ENCODE results near the gene USP15.
A peak's percentile ranks its signal among the peaks of the same experiment; 100 is the strongest.

Gene USP15

GRCh38 chr12:62258941-62259630 lies 1.1 kb upstream of the USP15 start:
- DNase-seq: peak in 1 of 2 donors; percentile 15

- DNase-seq: no peak
Observed at GRCh38 chr12:62259631-62259992, 592 bp upstream of the USP15 start.

DNA sequence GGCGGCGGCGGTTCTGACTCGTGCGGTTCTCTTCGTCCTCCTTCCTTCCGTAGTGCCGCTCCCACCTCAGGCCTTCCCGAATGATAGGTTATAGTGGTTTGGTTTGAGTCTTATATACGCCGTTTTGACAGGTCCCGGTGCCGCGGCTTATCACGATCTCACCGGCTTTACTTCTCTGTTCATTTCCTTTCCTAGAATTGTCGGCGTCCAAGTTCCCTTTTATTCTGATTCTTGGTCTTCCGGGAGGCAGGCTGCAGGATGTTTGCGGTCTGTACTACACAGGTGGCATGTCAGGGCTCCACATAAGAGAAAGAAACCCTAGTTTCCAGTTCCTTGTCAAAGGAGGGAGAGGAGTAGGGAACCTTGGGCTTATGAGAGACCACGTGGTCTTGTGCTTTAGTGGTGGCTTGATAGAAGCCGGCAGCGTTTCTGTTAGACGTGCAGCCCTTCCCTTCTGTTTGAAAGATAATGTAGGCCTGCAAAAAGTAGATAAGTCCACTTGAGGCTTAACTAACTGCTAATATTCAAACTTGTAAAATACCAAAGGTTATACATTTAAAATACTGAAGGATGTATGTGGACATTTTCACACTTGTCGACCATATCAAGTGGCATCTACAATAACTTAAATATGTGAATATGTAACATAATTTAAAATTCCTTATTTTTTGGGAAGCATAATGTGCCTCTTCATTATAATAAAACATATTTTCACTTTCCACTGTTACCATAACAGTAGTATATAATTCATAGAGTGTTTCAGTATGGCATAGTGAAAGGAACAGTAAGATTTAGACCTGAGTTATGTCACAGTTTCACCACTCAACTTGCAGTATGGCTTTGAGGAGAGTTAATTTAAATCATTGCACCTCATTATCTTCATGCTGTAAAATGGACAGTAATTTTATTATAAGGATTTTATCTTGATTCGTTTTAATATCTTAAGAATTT lies 804 bp downstream of the USP15 start:
- DNase-seq: peak in 1 of 2 donors; percentile 99

DNA sequence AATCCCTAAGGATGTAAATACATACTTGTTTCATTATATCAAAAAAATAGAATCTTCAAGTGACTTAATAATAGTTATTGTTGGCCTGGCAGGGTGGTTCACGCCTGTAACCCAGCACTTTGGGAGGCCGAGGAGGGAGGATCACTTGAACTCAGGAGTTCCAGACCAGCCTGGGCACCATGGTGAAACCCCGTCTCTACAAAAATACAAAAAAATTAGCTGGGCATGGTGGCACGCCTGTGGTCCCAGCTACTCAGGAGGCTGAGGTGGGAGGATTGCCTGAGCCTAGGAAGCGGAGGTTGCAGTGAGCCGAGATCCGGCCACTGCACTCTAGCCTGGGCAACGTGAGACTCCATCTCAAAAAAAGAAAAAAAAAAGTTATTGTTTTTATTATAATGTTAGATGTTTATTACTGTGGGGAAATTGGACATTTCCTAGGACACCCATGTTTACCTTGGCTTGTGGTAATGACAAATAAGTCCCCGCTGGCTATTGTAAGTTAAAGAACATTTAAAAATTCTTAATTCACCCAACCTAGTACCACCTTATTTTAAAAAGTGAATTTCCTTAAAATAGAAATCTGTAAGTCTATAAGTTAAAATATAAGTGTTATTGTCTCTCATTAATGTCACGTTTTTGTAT lies 1.8 kb downstream of the USP15 start:
- no peak for DNase-seq

DNA sequence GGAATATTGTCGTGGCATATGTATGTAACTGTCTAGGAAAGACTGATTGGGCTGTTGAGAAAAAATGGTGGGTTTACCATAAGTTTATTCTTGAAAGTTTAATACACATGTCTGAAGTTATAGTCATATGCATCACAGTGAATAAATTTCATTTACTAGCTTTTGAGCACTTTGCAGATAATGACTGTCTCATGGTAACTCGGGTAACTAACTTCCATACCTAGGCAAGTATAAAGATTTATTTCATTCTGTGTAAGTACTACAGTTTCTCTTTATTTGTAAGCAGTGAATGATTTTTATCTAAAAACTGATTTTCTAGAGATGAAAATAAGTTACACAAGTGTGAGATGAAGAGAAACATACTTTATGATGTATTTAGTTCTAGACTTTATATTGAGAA lies 3.0 kb downstream of the USP15 start:
- DNase-seq: no peak

DNA sequence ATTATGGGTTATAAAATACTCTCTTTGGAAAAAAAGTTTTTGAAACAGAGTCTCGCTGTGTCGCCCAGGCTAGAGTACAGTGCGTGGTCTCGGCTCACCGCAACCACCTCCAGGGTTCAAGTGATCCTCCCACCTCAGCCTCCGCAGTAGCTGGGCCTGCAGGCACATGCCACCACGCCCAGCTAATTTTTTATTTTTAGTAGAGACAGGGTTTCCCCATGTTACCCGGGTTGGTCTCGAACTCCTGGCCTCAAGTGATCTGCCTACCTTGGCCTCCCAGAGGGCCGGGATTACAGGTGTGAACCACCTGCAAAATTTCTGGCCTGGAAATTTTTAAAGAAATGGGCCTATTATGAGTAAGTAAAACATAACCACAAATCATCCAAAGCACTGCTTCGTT lies 3.8 kb downstream of the USP15 start:
- DNase-seq: no peak

- DNase-seq: no peak
Observed at GRCh38 chr12:62264706-62265105, 4.5 kb downstream of the USP15 start.

- DNase-seq: no peak
Observed at GRCh38 chr12:62265511-62265910, 5.3 kb downstream of the USP15 start.

- DNase-seq: no peak
Observed at GRCh38 chr12:62267026-62267425, 6.8 kb downstream of the USP15 start.

GRCh38 chr12:62267480-62267879 lies 7.3 kb downstream of the USP15 start:
- DNase-seq: no peak

DNA sequence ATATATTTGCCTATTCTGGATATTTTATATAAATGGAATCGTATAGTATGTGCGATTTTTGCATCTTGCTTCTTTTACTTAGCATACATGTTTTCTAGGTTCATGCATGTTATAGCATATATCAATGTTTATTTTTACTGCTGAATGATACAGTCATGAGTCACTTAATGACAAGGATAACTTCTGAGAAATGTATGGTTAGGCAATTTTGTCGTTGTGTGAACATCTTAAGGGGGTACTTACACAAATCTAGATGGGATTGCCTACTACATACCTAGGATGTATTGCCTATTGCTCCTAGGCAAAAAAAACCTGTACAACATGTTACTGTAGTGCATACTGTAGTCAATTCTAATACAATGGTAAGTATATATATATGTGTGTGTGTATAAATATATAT lies 8.8 kb downstream of the USP15 start:
- no peak for DNase-seq

DNA sequence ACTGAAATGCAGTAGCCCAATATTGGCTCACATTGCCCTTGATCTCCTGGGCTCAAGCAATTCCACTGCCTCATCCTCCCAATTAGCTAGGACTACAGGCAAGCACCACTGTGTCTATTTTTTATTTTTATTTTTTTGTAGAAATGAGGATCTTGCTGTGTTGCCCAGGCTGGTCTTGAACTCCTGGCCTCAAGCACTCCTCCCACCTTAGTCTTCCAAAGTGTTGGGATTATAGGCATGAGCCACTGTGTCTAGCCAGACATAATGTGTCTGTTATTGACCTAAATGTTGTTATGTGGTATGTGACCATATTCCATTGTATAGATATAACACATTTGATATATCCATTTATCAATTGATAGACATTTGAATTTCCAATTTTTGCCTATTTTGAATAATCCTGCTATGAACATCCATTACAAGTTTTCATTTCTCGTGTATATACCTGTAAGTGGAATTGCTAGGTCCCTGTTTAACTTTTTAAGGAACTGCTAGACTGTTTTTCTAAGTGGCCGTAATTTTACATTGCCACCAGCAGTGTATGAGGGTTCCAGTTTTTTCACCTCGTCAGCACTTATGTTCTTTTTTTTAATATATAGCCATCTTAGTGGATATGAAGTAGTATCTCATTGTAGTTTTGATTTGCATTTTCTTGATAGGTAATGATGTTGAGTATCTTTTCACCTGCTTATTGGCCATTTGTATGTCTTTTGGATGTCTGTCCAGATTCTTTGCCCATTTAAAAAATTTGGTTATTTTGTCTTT lies 9.4 kb downstream of the USP15 start:
- DNase-seq: no peak

- no peak for DNase-seq
Observed at GRCh38 chr12:62270384-62270783, 10.2 kb downstream of the USP15 start.

DNA sequence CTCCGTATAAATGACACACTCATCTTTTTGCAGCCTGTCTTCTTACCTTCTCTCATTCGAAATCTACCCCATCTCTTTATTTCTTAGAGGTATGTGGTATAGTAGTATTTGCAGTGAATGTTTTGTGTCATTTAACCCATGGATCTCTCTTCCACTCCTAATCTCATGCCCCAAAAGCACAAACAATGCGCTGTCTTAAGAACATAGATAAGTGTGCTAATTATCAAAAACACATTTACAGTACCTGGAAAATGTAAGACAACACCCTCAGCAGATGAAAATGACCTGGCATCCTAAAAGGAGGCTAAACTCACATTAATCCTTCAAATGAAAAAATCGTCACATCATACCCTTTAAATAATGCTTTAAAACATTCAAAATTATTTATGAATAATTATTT lies 10.7 kb downstream of the USP15 start:
- DNase-seq: no peak

GRCh38 chr12:62272936-62273552 lies 12.8 kb downstream of the USP15 start:
- DNase-seq: no peak

GRCh38 chr12:62273724-62274380 lies 13.6 kb downstream of the USP15 start:
- no peak for DNase-seq

DNA sequence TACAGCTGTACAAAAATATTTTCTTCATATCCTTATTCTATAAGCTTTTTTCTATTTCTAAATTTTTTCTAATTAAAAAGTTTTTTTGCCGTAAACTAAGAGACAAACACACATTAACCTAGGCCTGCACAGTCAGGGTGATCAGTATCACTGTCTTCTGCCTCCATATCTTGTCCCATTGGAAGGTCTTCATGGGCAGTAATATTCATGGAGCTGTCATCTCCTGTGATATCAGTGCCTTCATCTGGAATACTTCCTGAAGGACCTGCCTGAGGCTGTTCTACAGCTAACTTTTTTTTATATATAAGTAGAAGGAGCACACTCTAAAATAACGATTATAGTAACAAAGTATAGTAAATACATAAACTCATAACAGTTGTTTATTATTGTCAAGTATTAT lies 17.8 kb downstream of the USP15 start:
- no peak for DNase-seq

DNA sequence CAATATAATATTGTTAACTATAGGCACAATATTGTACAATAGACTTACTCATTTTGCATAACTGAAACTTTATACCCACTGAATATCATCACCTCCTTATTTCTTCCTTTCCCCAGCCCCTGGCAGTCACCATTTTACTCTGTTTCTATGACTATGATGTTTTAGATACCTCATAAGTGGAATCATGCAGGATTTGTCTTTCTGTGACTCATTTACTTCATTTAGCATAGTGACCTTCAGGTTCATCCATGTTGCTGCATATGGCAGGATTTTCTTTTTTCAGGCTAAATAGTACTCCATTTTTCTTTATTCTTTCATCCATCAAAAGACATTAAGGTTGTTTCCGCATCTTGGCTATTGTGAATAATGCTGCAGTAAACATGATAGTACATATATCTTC lies 18.9 kb downstream of the USP15 start:
- no peak for DNase-seq

GRCh38 chr12:62279961-62280360 lies 19.8 kb downstream of the USP15 start:
- DNase-seq: no peak

DNA sequence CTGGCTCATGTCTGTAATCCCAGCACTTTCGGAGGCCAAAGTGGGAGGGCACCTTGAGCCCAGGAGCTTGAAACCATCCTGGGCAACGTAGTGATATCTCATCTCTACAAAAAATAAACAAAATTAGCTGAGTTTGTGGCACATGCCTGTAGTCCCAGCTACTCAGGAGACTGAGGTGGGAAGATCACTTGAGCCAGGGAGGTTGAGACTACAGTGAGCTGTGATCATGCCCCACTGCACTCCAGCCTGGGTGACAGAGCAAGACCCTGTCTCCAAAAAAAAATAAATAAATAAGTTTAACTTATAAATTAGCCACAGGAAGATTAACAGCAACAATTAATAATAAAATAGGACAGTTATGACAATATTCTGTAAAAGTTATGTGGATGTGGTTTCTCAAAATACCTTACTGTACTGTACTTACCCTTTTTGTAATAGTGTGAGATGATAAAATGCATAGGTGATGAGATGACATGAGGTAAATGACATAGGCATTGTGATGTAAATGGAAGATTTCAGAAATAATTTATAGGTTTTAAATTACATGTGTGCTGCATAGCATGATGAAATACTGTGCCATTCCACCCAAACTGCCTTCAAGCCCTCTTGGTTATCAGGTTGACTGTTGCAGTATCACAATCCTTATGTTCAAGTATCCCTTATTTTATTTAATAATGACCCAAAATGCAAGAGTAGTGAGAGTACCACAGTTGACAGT lies 22.0 kb downstream of the USP15 start:
- DNase-seq: no peak

GRCh38 chr12:62284749-62285148 lies 24.5 kb downstream of the USP15 start:
- DNase-seq: no peak

Data from bone marrow (tissue), 2 donors.